Skeletal muscle cell (primary cell): ENCODE results near the gene ZNF750.
"Not testable (repeated sequence)": the region's sequence is repeated elsewhere in the genome, so short reads cannot be mapped to it uniquely, and the experiment has no call there.

Experiments used
- DNase-seq: peaks from one replicate; pipeline ENCODE4 v3.0.0-alpha.2; 2010; ENCODE audit warnings: low read depth
- H3K4me3 ChIP-seq: 2 replicates; pipeline ENCODE4 v1.5.1; 2011; ENCODE audit warnings: low read depth, mild to moderate bottlenecking, control low read depth, low read length, moderate library complexity

Gene ZNF750

GRCh38 chr17:82785581-82785980 lies 54.2 kb downstream of the ZNF750 start:
- DNase-seq = not testable (repeated sequence)

GRCh38 chr17:82783498-82783897 lies 56.3 kb downstream of the ZNF750 start:
- DNase-seq = no peak
- H3K4me3 ChIP-seq = no peak overlapping the region

More at GRCh38 chr17:82785581-82785980, 54.2 kb downstream of the ZNF750 start:
- not testable (repeated sequence) for H3K4me3 ChIP-seq

DNA sequence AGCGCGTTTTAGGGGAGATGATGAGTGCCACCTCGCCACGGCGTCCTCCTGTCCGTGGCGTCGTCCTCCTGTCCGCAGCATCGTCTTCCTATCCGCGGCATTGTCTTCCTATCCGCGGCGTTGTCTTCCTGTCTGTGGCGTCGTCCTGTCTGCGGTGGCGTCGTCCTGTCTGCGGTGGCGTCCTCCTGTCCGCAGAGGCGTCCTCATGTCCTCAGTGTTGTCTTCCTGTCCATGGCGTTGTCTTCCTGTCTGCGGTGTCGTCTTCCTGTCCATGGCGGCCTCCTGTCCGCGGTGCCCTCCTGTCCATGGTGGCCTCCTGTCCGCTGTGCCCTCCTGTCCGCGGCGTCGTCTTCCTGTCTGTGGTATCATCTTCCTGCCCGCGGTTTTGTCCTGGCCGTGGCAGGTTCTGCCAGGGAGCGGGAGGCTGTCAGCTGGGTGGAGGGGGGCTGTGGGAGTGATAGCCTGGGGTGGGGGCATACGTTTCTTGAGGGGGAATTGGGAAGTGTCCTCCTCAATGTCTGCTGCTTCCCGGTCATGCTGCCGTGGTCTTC lies 57.1 kb downstream of the ZNF750 start:
- DNase-seq = no peak
- H3K4me3 ChIP-seq = no peak overlapping the region

- H3K4me3 ChIP-seq = no peak overlapping the region
- DNase-seq = no peak
These were observed 57.9 kb downstream of the ZNF750 start for GRCh38 chr17:82781894-82782274.

DNA sequence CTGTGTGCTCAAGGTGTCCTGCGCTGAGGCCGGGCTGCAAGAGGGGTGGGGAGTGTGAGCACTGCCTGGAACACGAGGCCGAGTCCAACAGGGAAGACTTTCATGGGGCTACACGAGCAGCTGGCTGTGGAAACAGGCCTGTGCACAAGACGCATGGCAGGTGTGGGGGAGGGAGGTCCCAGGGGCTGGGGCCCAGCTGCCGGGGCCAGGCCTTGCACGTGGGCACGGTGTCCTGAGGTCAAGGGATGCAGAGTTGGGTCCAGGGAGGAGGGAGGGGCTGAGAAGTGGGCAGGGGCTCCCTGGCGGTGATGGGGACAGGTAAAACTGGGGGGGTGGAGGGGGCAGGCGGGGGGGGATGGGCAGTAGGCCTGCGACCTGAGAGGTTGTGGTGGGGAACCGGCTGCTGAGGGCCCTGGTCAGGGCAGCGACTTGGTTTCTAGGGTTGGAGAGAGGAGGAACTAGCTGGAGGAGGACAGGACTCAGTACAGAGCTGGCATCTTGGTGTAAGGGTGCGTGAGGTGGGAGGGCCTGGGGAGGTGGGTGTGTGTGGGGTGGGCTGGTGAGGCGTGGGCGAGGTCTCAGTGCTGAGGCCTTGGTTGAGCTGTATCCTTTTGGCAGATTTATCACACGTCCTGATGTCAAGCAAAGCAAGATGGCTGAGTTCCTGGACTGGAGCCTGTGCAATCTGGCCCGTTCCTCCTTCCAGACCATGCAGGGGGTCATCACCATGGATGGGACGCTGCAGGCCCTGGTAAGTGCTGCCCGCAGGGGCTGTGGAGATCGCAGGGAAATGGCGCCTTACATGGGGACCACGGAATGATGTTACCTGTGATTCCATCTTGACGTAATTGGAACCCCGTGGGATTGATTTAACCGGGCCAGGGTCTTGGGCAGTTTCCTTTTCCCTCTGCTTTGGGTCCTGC lies 58.6 kb downstream of the ZNF750 start:
- DNase-seq = no peak

DNA sequence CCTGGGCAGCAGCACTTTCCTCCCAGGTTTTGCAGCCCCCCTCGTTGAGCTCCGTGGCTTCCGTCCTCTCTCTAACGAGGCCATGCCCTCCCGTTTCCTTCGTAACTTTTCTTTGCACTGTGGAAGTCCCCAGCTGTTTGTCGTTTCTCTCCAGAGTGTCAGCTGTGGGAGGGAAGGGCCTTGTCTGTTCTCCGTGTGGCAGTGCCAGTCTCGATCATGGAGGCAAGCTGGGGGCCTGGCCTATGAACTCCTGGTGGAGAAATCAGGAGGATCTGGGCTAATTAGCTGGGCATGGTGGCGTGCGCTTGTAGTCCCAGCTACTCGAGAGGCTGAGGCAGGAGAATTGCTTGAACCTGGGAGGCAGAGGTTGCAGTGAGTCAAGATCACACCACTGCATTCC lies 59.6 kb downstream of the ZNF750 start:
- H3K4me3 ChIP-seq = no peak overlapping the region
- no peak for DNase-seq

More for the DNA sequence above, 58.6 kb downstream of the ZNF750 start:
- H3K4me3 ChIP-seq = no peak overlapping the region

DNA sequence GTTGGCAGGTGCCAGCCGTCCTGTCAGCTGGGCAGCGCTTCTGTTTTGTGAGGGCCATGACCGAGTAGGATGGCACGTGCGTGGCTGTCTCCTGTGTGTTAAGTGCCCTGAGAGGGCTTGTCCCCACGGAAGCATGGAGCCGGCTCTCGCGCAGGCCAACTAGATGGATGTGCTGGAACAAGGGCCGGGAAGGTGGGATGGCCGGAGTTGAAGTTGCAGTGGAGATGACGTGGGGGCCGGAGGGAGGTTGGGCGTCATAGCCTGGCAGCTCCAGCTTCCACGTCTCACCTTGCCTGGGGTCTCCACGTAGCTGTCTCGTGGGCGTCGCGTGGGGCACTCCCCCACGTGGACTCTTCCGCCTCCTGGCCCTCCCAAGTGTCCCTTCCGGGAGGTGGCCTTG lies 60.3 kb downstream of the ZNF750 start:
- no peak overlapping the region for H3K4me3 ChIP-seq

More for the DNA sequence above, 60.3 kb downstream of the ZNF750 start:
- no peak for DNase-seq
